Measurements from ENCODE around the gene FCN2. TPM values are rescaled to one million over a fixed set of nuclear protein-coding genes. Genes with fewer than 3 reads are reported as not detected.
"Not testable (repeated sequence)": the region's sequence is repeated elsewhere in the genome, so short reads cannot be mapped to it uniquely, and the experiment has no call there.

FCN2 gene
- total and polyA plus RNA-seq, 8 donors, result not detected

DNA sequence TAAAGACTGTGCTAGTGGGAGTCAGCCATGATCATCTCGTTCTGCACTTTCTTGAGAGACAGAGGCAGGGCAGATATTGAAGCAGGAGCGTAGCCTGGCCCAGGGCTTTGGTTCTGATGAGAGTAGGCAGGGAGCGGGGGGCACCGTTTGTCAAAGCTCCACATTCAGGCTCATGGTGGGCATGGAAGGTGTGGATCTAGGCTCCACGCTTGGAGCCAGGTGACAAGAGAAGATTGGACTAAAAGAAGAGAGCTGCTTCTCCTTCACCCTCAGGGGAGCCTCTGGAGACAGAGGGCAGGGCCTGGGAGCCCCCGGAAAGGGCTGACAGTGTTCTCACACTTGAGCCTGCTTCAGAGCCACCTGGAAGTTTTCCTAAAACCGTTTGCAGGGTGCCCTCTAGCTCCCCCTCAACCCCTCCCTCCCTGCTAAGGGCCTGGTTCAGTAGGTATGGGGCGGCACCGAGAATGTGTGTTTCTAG is 24.7 kb upstream of the FCN2 start:
- intact Hi-C loops (cut with DNase I), result no loop called here
- DNase-seq (no peak), ATAC-seq (no peak)
- no peak overlapping the region for H3K27ac ChIP-seq
- no peaks in the 10 kb centered on the region for H3K36me3 ChIP-seq
- no peaks in the 10 kb centered on the region for H3K9me3 ChIP-seq
- no peaks in the 10 kb centered on the region for H3K4me1 ChIP-seq
- TF ChIP-seq, protein P1, sequence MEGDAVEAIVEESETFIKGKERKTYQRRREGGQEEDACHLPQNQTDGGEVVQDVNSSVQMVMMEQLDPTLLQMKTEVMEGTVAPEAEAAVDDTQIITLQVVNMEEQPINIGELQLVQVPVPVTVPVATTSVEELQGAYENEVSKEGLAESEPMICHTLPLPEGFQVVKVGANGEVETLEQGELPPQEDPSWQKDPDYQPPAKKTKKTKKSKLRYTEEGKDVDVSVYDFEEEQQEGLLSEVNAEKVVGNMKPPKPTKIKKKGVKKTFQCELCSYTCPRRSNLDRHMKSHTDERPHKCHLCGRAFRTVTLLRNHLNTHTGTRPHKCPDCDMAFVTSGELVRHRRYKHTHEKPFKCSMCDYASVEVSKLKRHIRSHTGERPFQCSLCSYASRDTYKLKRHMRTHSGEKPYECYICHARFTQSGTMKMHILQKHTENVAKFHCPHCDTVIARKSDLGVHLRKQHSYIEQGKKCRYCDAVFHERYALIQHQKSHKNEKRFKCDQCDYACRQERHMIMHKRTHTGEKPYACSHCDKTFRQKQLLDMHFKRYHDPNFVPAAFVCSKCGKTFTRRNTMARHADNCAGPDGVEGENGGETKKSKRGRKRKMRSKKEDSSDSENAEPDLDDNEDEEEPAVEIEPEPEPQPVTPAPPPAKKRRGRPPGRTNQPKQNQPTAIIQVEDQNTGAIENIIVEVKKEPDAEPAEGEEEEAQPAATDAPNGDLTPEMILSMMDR (IDR thresholded peaks at IDR 0.05), result no peak
- H3K27me3 ChIP-seq, result peaks cover 0 to 28% of the 10 kb centered on the region in 2 donors
- no peak overlapping the region for H3K4me3 ChIP-seq

DNA sequence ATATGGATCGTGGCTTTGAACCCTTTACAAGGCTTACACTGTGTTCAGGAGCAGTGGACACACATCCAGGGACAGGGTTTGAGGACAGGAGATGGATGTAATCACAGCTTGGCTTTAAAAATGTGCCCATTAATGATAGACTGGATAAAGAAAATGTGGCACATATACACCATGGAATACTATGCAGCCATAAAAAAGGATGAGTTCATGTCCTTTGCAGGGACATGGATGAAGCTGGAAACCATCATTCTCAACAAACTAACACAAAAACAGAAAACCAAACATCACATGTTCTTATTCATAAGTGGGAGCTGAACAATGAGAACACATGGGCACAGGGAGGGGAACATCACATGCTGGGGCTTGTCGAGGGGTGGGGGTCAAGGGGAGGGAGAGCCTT is 23.2 kb upstream of the FCN2 start:
- DNase-seq; ATAC-seq; H3K4me1 ChIP-seq; H3K4me3 ChIP-seq; H3K27ac ChIP-seq; H3K9me3 ChIP-seq; intact Hi-C loops (cut with DNase I); H3K36me3 ChIP-seq: not testable (repeated sequence)
- H3K27me3 ChIP-seq, result peaks cover 0 to 28% of the 10 kb centered on the region in 2 donors

DNA sequence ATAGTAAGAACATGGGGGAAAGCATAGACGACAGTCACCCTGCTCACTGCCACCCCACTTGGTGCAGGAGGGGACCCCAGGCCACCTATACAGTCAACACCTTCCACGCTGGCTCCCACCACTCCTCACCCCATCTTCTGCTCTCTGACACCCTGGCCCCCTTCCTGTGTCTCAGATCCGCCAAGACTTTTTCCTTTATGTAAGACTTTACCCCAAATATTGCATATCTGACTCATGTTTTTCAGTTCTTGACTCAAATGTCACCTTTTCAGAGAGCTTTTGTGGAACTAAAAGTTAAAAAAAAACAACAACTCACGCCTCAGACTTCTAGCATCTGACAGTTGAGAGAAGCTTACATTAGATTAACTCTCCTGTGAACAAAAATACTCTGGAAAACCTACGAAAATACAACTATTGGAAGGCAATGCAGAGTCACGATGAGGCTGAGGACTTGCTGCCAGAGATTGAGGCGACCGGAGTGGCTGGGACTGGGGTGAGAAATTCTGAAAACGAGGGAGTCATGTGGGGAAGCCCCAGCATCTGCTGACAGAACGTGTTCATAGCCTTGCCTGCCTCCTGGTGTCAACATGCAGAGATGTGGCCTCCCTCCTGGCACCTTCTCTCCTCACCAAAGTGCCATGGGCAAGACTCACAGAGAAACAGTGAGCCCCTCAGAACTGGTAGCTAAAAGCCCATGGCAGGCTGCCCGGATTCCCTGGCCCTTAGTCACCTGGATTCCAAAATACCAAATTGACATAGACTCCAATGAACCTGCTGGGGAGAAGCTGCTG is 22.4 kb upstream of the FCN2 start:
- Histone ChIP-seq H3K9me3 (no peaks in the 10 kb centered on the region), H3K27me3 (peaks cover 0 to 28% of the 10 kb centered on the region in 2 donors), H3K27ac (no peak overlapping the region), H3K36me3 (no peaks in the 10 kb centered on the region), H3K4me1 (no peaks in the 10 kb centered on the region), H3K4me3 (no peak overlapping the region)
- ATAC-seq, result no peak
- intact Hi-C loops (cut with DNase I), result no loop called here
- TF ChIP-seq, protein P1 (IDR thresholded peaks at IDR 0.05), result no peak
- DNase-seq, result peak in 1 of 4 donors; percentile 29

DNA sequence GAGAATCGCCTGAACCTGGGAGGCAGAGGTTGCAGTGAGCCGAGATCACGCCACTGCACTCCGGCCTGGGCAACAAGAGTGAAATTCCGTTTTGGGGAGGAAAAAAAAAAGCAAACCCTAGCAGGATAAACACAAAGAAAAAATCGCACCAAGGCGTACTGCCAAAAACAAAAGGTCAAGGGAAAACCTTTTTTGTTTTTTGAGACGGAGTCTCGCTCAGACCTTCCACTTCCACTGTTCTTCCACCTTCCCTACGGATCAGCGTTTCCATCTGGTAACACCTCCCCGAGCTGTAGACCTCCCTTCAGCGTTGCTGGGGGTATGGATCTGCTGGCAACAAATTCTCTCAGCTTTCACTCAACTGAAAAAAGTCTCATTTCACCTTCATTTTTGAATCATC is 20.1 kb upstream of the FCN2 start:
- no peak for ATAC-seq
- intact Hi-C loops (cut with DNase I), result no loop called here

DNA sequence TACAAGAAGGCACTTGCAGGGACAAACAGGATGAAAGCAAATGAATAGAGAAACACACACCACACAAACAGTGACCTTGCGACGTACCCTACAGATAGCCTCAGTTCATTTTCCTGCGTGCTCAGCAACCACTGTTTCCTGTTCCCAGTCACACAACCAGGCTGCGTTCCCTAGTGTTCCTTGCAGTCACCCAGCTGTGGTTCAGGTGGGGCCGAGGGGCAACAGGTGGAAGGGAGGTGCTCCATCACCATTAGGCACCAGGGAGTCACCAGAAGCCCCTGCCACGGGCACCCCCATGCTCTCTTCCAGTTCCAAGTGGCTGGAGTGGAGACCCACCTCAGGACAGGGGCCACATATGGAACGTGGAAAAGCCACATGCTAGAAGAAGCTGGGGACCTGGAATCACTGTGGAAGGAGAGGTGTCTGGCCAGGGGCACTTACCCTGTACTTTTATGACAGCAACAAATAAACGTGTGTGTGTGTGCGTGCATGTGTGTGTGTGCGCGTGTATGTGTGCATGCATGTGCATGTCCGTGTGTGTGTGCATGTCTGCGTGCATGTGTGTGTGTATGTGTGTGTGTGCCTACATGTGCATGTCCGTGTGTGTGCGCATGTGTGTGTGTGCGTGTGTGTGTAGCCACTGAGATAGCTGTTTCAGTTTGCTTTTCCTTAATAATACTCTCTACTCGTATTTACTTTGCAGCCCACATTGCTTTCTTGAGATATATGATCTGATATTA is 18.8 kb upstream of the FCN2 start:
- ATAC-seq (no peak), DNase-seq (no peak)
- TF ChIP-seq, protein P1 (IDR thresholded peaks at IDR 0.05), result no peak
- Histone ChIP-seq H3K27me3 (peaks cover 0 to 19% of the 10 kb centered on the region in 2 donors), H3K9me3 (no peaks in the 10 kb centered on the region), H3K27ac (no peak overlapping the region), H3K36me3 (no peaks in the 10 kb centered on the region), H3K4me1 (no peaks in the 10 kb centered on the region), H3K4me3 (no peak overlapping the region)
- intact Hi-C loops (cut with DNase I), result no loop called here

More for the DNA sequence above, 20.1 kb upstream of the FCN2 start:
- H3K27ac ChIP-seq, result no peak overlapping the region
- no peak overlapping the region for H3K4me3 ChIP-seq
- no peaks in the 10 kb centered on the region for H3K36me3 ChIP-seq
- no peaks in the 10 kb centered on the region for H3K9me3 ChIP-seq
- DNase-seq, result no peak
- peaks cover 0 to 25% of the 10 kb centered on the region in 2 donors for H3K27me3 ChIP-seq
- TF ChIP-seq, protein P1 (IDR thresholded peaks at IDR 0.05), result no peak
- H3K4me1 ChIP-seq, result no peaks in the 10 kb centered on the region

All from left lung (tissue), 10 donors.